HEK293 (cell line): ENCODE data around the gene STARD3.

Experiments used
- BCL6B ChIP-seq: fragments of 450-650 bp; formaldehyde crosslinking; IDR thresholded peaks from 2 replicates; pipeline ENCODE4 v1.5.1; 2017; ENCODE audit warnings: missing biosample characterization, missing genetic modification characterization
- GFI1B ChIP-seq: fragments of 450-650 bp; formaldehyde crosslinking; IDR thresholded peaks from 2 replicates; pipeline ENCODE4 v1.5.1; 2016; ENCODE audit warnings: missing biosample characterization, missing genetic modification characterization
- KLF10 ChIP-seq: fragments of 450-650 bp; IDR thresholded peaks from 2 replicates; pipeline ENCODE4 v1.5.1; 2018; ENCODE audit warnings: missing biosample characterization, mild to moderate bottlenecking, missing genetic modification characterization
- OVOL3 ChIP-seq: fragments of 450-650 bp; formaldehyde crosslinking; IDR thresholded peaks from 2 replicates; pipeline ENCODE4 v1.5.1; 2016; ENCODE audit warnings: missing biosample characterization, missing genetic modification characterization
- PRDM1 ChIP-seq: fragments of 450-650 bp; formaldehyde crosslinking; IDR thresholded peaks from 2 replicates; pipeline ENCODE4; 2016; ENCODE audit warnings: missing biosample characterization, missing genetic modification characterization
- REST ChIP-seq: fragments of 450-650 bp; formaldehyde crosslinking; IDR thresholded peaks from 2 replicates; pipeline ENCODE4 v1.5.1; 2016; ENCODE audit warnings: missing biosample characterization, missing genetic modification characterization
- SP3 ChIP-seq: fragments of 450-650 bp; formaldehyde crosslinking; IDR thresholded peaks from 2 replicates; pipeline ENCODE4 v1.5.1; 2016; ENCODE audit warnings: missing biosample characterization, missing genetic modification characterization
- ZBTB48 ChIP-seq: fragments of 450-650 bp; formaldehyde crosslinking; IDR thresholded peaks from 2 replicates; pipeline ENCODE4 v1.5.1; 2016; ENCODE audit warnings: missing biosample characterization, missing genetic modification characterization
- ZBTB6 ChIP-seq: fragments of 450-650 bp; formaldehyde crosslinking; IDR thresholded peaks from 2 replicates; pipeline ENCODE4 v1.5.1; 2017; ENCODE audit warnings: missing biosample characterization, missing genetic modification characterization
- ZNF114 ChIP-seq: fragments of 450-650 bp; formaldehyde crosslinking; IDR thresholded peaks from 2 replicates; pipeline ENCODE4 v1.5.0; 2017; ENCODE audit warnings: missing biosample characterization, missing genetic modification characterization
- ZNF157 ChIP-seq: fragments of 450-650 bp; formaldehyde crosslinking; IDR thresholded peaks from 2 replicates; pipeline ENCODE4 v1.5.1; 2016; ENCODE audit warnings: missing biosample characterization, missing genetic modification characterization
- ZNF2 ChIP-seq: fragments of 450-650 bp; formaldehyde crosslinking; IDR thresholded peaks from 2 replicates; pipeline ENCODE4 v1.5.1; 2016; ENCODE audit warnings: missing biosample characterization, missing genetic modification characterization
- ZNF202 ChIP-seq: fragments of 450-650 bp; formaldehyde crosslinking; IDR thresholded peaks from 2 replicates; pipeline ENCODE4 v1.5.1; 2016; ENCODE audit warnings: missing biosample characterization, missing genetic modification characterization, borderline replicate concordance
- ZNF26 ChIP-seq: fragments of 450-650 bp; formaldehyde crosslinking; IDR thresholded peaks from 2 replicates; pipeline ENCODE4 v1.5.1; 2016; ENCODE audit warnings: missing biosample characterization, missing genetic modification characterization
- ZNF280D ChIP-seq: fragments of 450-650 bp; formaldehyde crosslinking; IDR thresholded peaks from 2 replicates; pipeline ENCODE4 v1.5.1; 2016; ENCODE audit warnings: missing biosample characterization, missing genetic modification characterization
- ZNF311 ChIP-seq: fragments of 450-650 bp; formaldehyde crosslinking; IDR thresholded peaks from 2 replicates; pipeline ENCODE4 v1.5.1; 2017; ENCODE audit warnings: missing biosample characterization, missing genetic modification characterization, borderline replicate concordance
- ZNF324 ChIP-seq: fragments of 450-650 bp; formaldehyde crosslinking; IDR thresholded peaks from 2 replicates; pipeline ENCODE4 v1.5.1; 2016; ENCODE audit warnings: missing biosample characterization, missing genetic modification characterization
- ZNF48 ChIP-seq: fragments of 450-650 bp; formaldehyde crosslinking; IDR thresholded peaks from 2 replicates; pipeline ENCODE4 v1.5.1; 2016; ENCODE audit warnings: missing biosample characterization, missing genetic modification characterization
- ZNF510 ChIP-seq: fragments of 450-650 bp; formaldehyde crosslinking; IDR thresholded peaks from 2 replicates; pipeline ENCODE4 v1.5.1; 2018; ENCODE audit warnings: mild to moderate bottlenecking, missing genetic modification characterization, missing biosample characterization; ENCODE audit not compliant: insufficient replicate concordance
- ZNF513 ChIP-seq: fragments of 450-650 bp; IDR thresholded peaks from 2 replicates; pipeline ENCODE4 v1.5.1; 2018; ENCODE audit warnings: missing biosample characterization, missing genetic modification characterization
- ZNF561 ChIP-seq: fragments of 450-650 bp; IDR thresholded peaks from 2 replicates; pipeline ENCODE4 v1.5.1; 2018; ENCODE audit warnings: missing biosample characterization, missing genetic modification characterization, borderline replicate concordance
- ZNF626 ChIP-seq: fragments of 450-650 bp; sonication (Bioruptor Pico); formaldehyde crosslinking; IDR thresholded peaks from 2 replicates; pipeline ENCODE4 v1.5.1; 2018; ENCODE audit warnings: missing biosample characterization, missing genetic modification characterization, inconsistent platforms
- ZNF664 ChIP-seq: fragments of 450-650 bp; formaldehyde crosslinking; IDR thresholded peaks from 2 replicates; pipeline ENCODE4 v1.5.1; 2016; ENCODE audit warnings: missing biosample characterization, missing genetic modification characterization
- ZNF76 ChIP-seq: fragments of 450-650 bp; formaldehyde crosslinking; IDR thresholded peaks from 2 replicates; pipeline ENCODE4; 2016; ENCODE audit warnings: low read depth, missing biosample characterization, missing genetic modification characterization, borderline replicate concordance
- ZSCAN18 ChIP-seq: fragments of 450-650 bp; formaldehyde crosslinking; IDR thresholded peaks from 2 replicates; pipeline ENCODE4 v1.5.1; 2016; ENCODE audit warnings: missing biosample characterization, missing genetic modification characterization
- ZXDB ChIP-seq: fragments of 450-650 bp; formaldehyde crosslinking; IDR thresholded peaks from 2 replicates; pipeline ENCODE4 v1.5.1; 2016; ENCODE audit warnings: missing biosample characterization, missing genetic modification characterization

STARD3 gene

GRCh38 chr17:39636927-39637736 lies at the start of gene STARD3 (continued):
- TF ChIP-seq GFI1B (tag by site-specific recombination): peak; percentile 40; the same call in 1 of the 2 replicates
- no peak for TF ChIP-seq ZNF311 (tag by site-specific recombination)
- no peak for TF ChIP-seq ZNF157
- no peak for TF ChIP-seq ZBTB48
- TF ChIP-seq ZNF664 (tag by site-specific recombination): no peak
- no peak for TF ChIP-seq ZNF26
- no peak; the same call in 1 of the 2 replicates for TF ChIP-seq REST (tag by site-specific recombination)
- no peak for TF ChIP-seq ZNF324 (tag by site-specific recombination)
- no peak for TF ChIP-seq PRDM1 (tag by site-specific recombination)
- TF ChIP-seq ZNF48: no peak
- TF ChIP-seq SP3 (tag by site-specific recombination): peak; percentile 88
- TF ChIP-seq ZNF510 (tag by site-specific recombination): no peak
- TF ChIP-seq ZNF513: no peak
- peak; percentile 75 for TF ChIP-seq ZNF2 (tag by site-specific recombination)
- TF ChIP-seq ZNF280D (tag by site-specific recombination): no peak
- peak; percentile 77 for TF ChIP-seq ZNF76 (tag by site-specific recombination)
- TF ChIP-seq ZBTB6 (tag by site-specific recombination): peak; percentile 83
- peak; percentile 94 for TF ChIP-seq ZXDB
- TF ChIP-seq ZNF626: no peak
- TF ChIP-seq OVOL3: no peak; the same call in 1 of the 2 replicates
- TF ChIP-seq KLF10: no peak; the same call in 1 of the 2 replicates
- TF ChIP-seq ZNF561 (tag by site-specific recombination): peak; percentile 87; the same call in 1 of the 2 replicates
- TF ChIP-seq ZSCAN18 (tag by site-specific recombination): no peak
- TF ChIP-seq ZNF114 (tag by site-specific recombination): no peak
- no peak for TF ChIP-seq BCL6B (tag by site-specific recombination)
- no peak for TF ChIP-seq ZNF202 (tag by site-specific recombination)
